GM10847 (cell line): Measurements from ENCODE around the gene IL17REL.

ENCODE experiments used
- POLR2A ChIP-seq: IDR thresholded peaks from 2 replicates; pipeline ENCODE4 v1.6.1; 2011; ENCODE audit not compliant: insufficient read length; ENCODE audit errors: extremely low read depth

The IL17REL gene

GRCh38 chr22:50017701-50018224, 5.2 kb upstream of the IL17REL start:
- no peak for TF ChIP-seq POLR2A

GRCh38 chr22:50016988-50017700, 4.6 kb upstream of the IL17REL start:
- TF ChIP-seq POLR2A, result no peak

- TF ChIP-seq POLR2A, result no peak
Measured at GRCh38 chr22:50016308-50016987, 3.9 kb upstream of the IL17REL start.

- no peak for TF ChIP-seq POLR2A
Measured at GRCh38 chr22:50015451-50016307, 3.1 kb upstream of the IL17REL start.

GRCh38 chr22:50014655-50015401, 2.3 kb upstream of the IL17REL start:
- no peak for TF ChIP-seq POLR2A

- TF ChIP-seq POLR2A, result no peak
Measured at GRCh38 chr22:50014053-50014501, 1.5 kb upstream of the IL17REL start.

- no peak for TF ChIP-seq POLR2A
Measured at GRCh38 chr22:50011447-50012210, 936 bp downstream of the IL17REL start.

- TF ChIP-seq POLR2A, result no peak
Measured at GRCh38 chr22:50010676-50011446, 1.7 kb downstream of the IL17REL start.

GRCh38 chr22:50009765-50010675, 2.5 kb downstream of the IL17REL start:
- TF ChIP-seq POLR2A, result no peak

- TF ChIP-seq POLR2A, result no peak
Measured at GRCh38 chr22:50009251-50009650, 3.3 kb downstream of the IL17REL start.

- TF ChIP-seq POLR2A, result no peak
Measured at GRCh38 chr22:50008151-50009040, 4.2 kb downstream of the IL17REL start.
